ENCODE results near the gene POC1A.

GRCh38 chr3:52183786-52184445 lies 29.7 kb upstream of the POC1A start:
- TF ChIP-seq SUZ12 (IDR thresholded peaks at IDR 0.05; ENCODE audit: extremely low read depth, insufficient read depth, insufficient read length) (no peak), YY1 (IDR thresholded peaks at IDR 0.05; ENCODE audit: insufficient read depth, insufficient read length) (no peak), ZNF274 (IDR thresholded peaks at IDR 0.05; ENCODE audit: low read depth, low read length) (no peak)

Data from NT2/D1 (cell line).